Stimulated activated naive CD4-positive, alpha-beta T cell (primary cell): ENCODE data around the gene TDRD7.
A peak's percentile ranks its signal among the peaks of the same experiment; 100 is the strongest.

ENCODE experiments used
- DNase-seq, 6 experiments: peaks; one replicate each; lab custom pipeline; 2025; lab: John Stamatoyannopoulos, UW

The TDRD7 gene, protein sequence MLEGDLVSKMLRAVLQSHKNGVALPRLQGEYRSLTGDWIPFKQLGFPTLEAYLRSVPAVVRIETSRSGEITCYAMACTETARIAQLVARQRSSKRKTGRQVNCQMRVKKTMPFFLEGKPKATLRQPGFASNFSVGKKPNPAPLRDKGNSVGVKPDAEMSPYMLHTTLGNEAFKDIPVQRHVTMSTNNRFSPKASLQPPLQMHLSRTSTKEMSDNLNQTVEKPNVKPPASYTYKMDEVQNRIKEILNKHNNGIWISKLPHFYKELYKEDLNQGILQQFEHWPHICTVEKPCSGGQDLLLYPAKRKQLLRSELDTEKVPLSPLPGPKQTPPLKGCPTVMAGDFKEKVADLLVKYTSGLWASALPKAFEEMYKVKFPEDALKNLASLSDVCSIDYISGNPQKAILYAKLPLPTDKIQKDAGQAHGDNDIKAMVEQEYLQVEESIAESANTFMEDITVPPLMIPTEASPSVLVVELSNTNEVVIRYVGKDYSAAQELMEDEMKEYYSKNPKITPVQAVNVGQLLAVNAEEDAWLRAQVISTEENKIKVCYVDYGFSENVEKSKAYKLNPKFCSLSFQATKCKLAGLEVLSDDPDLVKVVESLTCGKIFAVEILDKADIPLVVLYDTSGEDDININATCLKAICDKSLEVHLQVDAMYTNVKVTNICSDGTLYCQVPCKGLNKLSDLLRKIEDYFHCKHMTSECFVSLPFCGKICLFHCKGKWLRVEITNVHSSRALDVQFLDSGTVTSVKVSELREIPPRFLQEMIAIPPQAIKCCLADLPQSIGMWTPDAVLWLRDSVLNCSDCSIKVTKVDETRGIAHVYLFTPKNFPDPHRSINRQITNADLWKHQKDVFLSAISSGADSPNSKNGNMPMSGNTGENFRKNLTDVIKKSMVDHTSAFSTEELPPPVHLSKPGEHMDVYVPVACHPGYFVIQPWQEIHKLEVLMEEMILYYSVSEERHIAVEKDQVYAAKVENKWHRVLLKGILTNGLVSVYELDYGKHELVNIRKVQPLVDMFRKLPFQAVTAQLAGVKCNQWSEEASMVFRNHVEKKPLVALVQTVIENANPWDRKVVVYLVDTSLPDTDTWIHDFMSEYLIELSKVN

DNA sequence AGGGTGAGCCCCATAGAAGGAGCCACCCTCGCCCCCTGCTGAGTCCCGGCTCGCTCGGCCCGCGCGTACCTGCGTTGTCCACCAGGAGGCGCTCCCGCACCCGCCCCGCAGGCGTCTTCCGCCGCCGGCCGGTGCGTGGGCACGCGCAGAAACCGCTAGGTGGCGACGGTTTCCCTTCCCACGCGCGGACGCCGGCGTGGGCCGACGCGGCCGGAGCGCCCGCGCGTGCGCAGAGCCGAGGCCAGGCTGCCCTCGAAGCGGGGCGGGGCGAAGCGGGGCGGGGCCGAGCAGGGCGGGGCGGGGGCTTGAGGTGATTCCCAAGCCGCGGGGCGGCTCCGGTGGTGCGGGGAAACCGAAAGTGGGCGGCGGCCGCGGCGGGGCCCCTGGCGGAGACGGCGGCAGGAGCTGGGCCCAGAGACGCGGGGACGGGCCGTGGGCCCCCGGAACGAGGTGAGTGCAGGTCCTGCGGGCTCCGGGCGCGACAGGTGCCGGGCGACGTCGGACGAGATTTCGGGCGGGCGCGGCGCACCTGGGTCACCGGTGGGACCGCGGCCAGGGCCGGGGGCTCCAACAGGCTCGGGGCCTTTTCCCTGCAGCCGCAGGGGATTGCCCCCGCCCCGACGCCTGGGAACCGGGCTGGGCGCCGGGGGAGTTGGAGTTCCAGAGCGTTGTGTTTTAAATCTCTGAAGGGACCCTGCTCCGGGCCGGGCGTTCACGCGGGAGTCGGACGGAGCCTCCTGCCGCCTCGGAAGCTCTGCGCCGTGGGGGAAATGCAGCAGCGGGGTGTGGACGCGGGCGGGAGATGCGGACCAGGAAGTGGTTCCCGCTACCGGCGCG is at the start of gene TDRD7:
Gene TDRD7, plus strand, starts transcription at position 308 of the 837 bp plus-strand sequence. CDS start 16,370 bp downstream, outside the sequence.
- peak; percentile 81 to 92 (median 90) for DNase-seq

DNA sequence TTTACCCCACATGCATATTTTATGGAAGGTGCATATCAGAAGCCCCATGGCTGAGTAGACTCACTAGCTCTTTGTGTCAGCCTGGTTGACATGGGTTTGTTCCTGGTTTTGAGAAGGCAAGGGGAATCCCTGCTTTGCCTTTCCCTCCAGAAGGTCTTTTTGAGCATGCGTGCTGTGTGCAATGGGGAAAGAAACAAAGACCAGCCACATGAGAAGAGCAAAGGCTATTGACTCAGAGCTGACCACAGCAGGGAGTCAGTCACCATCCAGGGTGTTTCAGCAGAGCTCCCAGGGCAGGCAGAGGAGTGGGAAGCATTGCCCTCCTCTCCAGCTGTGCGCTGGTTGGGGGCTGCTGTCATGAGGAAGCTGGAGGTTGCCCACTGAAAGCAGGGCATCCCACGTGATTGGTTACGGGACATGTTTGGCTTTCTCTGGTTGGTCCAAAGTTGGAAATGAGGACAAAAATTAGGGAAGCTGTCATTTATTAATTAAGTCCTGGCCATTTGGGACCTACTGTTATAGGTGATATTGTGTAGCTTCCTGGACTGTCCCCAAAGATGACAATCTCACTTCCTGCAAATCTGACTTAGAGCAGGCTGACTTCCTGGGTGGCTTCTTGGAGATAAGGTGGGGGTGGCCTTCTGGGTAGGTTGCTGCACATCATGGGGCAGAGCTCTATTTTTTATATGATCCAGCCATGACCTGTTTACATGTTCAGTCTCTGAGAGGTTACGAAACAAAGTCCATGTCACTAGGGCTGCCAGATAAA is 48.9 kb upstream of the TDRD7 start:
- DNase-seq: no peak

DNA sequence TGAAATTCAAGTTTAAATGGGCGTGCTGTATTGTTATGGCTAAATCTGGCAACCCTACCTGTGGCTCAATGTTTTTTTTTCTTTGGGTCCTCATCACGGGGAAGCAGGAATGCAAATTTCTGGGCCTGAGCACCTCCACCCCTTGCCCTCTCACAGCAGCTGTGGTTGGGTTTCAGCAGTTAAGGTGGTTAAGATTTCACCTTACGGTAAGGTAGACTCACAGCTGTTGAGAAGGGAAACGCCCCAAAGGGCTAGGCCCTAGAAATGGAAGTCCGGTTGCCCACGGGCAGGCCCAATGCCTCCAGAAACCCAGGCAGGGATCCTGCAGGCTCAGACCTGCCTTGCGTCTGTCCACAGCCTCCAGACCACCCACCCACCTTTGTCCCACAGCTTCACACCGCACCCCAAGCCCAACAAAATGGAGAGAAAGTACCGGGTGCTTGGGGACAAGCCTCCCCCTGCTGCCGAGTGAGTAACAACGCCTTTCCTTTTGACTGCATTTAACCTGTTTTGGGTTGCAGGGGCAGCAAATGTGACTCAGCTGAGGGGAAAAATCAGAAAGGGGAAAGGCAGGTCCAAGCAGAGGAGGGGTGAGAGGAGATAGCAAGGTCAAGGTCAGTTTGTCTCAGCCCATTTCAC is 48.1 kb upstream of the TDRD7 start:
- DNase-seq: no peak

DNA sequence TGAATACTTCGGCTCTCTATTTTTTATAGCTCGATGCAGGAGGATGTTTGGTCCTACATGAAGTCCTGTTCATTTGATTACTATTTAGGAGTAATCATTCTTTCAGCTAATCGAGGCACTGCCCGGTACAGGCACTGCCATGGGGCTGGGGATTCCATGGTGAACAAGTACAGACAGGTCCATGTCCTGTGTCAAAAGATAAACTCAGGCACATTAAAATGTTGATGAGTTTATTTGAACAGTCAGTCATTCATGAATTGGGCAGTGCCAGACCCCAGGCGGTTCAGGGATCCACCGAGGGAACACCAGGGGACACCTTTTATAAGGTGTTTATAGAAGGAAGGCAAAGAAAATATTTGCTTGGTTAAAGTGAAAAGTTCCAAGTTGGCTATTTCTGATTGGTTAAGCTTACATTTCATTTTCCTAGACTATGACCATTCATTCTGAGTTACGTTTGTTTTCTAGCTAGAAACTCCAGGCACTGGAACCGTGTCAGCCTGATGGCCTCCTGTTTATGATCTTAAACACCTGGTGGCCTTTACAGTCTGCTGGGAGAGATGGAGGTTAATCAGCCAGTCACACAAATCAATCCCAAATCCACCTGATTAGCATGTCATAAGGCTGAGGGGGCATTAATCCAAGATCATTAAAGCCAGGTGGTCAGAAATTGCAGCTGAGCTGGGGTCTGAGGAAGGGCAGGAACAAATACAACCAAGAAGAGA is 47.0 kb upstream of the TDRD7 start:
- DNase-seq: no peak

DNA sequence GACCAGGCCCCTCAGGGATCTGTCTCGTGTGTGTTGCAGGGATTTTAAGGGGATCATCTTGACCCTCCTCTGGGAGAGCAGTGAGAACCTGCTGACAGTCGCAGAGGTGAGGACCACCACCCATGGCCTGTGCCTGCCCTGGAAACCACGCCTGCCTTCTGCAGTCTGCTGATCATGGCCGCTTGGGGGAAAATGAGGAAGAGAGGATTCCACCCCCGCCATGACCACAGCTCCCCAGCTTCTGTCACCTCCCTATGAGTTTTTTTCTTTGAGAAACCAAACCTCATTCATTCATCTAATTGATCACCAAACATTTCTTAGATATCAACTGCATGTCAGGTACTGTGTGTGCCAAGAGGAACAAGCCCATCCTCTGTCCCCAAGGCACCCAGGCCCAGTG is 46.3 kb upstream of the TDRD7 start:
- no peak for DNase-seq

DNA sequence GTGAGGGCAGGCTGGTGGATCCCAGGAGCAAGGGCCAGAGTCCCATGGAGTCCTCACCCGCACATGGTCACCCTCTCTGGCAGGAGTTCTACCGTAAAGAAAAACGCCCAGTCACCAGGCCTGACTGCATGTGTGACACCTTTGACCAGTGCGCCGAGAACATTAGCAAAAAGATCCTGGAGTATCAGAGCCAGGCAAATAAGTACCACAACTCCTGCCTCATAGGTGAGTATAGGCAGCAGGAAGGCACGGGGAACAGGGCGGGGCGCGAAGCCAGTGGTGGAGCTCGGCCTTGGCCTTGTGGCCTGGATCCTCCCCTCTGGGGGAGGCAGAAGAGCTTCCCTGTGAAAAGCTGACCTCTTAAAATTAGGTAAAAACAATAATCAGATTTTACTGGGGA is 45.4 kb upstream of the TDRD7 start:
- no peak for DNase-seq

DNA sequence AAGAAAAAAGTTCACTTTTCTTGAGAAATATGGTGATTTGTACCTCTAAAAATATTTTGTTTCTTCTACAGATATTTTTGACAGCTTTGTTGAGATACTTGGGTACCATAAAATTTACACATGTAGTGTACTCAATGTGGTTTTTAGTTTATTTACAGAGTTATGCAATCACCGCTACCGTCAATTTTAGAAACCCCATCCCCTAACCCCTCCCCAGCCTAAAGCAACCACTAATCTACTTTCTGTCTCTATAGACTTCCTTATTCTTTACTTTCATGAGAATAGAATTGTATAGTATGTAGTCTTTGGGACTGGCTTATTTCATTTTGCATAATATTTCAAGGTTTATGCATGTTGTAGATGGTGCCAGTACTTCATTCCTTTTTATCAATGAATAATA is 45.0 kb upstream of the TDRD7 start:
- no peak for DNase-seq

DNA sequence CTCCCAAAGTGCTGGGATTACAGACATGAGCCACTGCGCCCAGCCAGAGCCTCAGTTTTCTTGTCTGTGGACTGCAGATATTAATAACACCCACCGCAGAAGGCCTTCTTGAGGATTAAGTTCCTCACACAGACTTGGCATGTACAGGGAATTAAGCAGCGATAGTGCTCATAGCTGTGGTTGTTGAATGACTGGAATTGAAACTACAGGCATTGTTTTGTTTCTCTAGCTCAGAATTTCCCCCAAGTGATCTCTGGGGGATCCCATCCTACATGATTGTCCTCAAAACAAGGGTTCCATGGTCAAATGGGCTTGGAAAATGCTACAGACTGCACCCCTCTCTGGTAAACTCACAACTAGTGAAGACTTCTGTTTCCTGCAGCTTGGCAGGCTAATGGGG is 44.2 kb upstream of the TDRD7 start:
- DNase-seq: no peak

DNA sequence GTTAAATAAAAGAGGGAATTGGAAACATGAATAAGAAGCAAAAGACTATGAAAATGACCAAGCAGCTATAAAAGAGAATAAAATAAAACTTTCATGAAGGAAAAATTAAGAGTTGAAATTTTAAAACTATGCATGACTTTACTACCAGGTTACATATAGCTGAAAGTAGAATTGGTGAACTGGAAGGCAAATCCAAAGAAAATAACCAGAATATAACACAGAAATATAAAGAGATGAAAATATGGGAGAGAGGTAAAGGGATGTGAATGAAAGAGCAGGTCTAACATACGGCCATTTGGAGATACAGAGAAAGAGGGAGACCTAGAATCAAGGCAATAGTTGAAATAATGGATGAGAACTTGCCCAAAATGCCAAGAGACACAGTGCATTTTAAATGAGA is 42.9 kb upstream of the TDRD7 start:
- no peak for DNase-seq

DNA sequence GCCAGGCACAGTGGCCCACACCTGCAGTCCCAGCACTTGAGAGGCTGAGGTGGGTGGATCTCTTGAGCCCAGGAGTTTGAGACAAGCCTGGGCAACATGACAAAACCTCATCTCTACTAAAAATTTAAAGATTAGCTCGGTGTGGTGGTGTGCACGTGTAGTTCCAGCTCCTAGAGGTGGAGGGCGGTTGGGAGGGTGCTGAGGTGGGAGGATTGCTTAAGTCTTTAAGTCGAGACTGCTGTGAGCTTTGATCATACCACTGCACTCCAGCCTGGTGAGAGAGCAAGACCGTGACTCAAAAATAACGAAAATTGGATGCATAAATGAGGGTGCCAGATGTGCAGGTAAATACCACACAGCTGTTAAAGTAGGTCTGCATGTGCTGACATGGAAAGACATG is 39.3 kb upstream of the TDRD7 start:
- no peak for DNase-seq

DNA sequence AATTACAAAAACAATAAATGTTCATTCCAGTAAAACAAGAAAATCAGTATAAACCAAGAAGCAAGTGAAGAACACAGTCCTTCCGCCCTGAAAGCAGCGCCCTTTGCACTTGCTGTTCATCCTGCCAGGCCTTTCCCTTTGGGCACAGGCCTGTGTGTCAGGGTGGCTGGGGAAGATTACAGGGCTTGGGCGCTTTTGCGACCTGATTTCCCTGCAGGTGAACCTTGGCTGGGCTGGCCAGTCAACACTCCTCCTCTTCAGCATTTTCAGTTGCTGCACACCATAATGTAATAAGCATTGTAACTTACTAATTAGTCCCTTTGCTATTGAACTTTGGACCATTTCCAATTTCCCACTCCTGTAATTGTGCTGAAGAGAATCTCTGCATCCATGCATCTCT is 38.6 kb upstream of the TDRD7 start:
- DNase-seq: no peak

DNA sequence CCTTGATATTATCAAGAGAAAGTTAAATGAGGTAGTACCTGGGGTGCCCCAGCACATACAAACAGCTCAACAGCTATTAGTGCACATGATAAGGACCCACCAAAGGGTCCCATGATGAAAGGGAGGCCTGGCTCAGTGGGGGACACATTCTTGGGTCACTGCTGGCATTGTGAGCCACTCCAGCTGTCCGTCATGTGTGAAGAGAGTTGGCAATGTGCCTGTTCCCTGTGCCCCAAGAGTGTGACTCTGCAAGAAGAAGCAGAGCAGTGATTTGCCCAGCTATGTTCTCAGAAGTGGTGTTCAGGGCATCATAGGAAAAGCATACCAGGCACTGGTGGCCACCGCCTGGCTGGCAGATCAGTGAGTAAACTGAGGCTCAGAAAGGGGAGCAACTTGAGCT is 37.1 kb upstream of the TDRD7 start:
- DNase-seq: no peak

DNA sequence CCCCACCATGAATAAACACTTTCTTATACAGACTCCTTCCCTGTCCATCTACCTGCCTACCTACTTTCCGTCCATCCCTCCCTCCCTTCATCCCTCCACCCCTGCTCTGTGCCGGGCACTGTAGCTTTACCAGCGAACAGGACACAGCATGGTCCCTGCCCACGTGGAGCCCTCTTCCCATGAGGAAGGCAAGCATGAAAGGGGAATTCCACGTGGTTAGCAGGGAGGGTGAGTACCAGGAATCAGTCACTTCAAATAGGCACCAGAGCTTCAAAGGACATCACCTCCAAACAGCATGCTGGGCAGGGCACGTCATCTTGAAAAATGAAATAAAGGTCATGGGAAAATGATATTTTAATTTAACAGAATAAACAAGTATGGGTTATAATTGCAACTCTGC is 35.0 kb upstream of the TDRD7 start:
- DNase-seq: no peak

DNA sequence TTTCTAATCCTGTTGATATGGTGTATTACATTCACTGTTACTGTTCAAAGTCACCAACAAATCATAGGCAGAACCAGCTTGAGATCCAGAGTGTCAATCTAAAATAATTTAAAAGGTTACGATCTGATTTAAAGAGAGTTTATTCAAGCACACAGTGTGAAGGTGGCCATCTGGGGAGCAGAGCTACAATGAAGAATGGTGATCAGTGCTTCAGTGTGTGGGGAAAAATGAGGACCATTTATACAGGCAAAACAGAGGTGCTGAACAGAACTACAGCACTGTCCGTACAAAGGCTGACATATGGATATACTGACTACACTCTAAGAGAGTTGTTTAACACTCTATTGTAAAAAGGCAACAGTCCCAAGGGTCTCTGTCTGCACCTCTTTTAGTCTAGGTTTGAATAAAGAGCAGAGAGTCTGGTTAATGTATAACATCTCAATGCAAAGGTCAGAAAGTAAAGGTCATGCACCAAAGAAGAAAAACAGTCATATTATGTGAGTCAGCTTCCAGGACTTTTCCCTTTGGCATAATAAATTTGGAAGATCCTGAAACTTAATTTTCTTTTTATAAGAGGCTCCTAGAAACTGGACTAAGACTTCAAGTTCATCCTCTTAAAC is 29.7 kb upstream of the TDRD7 start:
- DNase-seq: no peak

DNA sequence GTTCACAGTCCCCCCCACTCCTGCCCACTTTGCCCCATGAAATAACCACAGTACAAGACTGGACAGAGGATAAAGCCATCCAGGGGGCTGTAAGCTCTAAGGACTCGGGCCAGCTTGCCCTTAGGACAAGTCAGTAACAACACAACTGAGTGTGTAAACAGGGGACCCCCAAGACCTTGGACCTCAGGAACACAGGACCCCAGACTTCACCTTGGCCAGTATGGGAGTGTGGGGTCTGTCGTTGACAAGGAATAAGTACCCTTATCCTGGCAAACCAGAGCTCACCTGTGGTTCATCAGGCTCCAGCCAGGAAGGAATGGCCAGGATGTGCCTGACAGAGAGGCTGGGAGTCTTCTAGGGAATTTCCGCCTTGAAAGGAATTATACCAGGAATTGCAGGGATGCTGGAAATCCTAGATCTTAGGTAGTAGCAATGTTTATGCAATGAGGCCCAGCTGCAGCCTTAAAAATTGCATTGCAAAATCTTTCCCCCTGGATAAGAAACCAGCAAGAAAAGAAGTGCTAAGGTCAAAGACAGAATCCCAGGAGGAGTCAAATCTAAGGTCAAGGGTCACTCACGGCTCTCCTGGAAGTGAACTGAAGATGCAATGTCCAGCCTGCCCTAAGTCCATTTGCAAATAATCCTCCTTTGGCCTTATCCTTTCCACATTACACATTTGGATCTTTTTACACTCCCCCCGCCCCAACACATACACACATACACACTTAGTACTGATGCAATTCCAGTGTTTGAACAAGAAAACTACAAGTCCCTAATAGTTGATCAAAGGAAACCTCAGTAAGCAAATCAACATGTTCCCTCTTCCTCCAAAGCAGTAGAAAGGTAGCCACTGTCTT is 27.3 kb upstream of the TDRD7 start:
- no peak for DNase-seq

DNA sequence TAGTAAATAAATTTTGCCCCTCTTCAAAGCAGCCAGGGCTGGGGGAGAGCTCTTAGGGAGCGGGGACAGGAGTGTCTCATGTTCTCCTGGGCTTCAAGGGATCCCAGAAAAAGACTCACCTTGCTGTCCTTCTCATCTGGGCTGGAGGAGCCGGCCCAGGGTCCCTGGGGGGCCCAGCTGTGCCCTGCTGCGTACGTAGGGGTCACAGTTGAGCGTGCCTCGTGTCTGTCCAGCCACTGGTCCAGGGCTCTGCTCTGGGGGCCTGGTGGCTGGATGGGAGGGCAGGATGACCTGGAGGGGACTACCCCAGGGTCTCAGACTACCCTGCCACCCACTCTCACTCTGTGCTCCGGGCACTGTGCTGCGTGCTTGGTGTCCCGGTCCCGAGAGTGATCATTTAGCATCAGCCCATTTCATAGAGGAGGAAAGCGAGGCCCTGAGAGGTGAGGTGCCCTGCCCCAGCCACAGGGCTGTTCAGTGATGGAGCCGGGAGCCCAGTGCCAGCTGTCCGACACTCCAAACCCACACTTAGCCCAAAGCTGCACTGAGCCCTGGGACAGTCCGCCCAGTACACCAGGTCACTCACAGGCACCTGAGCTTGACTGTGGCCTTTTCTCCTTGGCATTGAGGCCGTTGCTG is 26.2 kb upstream of the TDRD7 start:
- DNase-seq: no peak

DNA sequence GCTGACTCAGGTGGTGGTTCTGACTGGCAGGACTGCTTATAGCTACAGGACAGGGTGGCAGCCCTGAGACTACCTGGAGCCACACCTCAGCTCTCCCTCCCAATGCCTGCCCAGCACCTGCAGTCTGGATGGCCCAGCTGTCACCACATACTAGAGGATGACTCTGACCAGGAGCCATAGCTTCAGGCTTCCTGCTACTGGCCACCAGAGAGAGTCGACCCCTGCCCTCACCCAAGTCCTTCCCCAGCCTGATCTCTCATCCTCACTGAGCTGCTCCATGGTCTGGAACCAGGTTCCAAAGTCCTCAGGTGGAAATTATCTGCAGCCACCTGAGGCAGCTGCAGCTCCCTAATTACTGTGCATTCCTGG is 25.6 kb upstream of the TDRD7 start:
- DNase-seq: no peak
